Activated naive CD4-positive, alpha-beta T cell treated with anti-CD3 and anti-CD28 coated beads for 36 hours (primary cell): ENCODE results near the gene SRMS. TPM values are rescaled to one million over a fixed set of nuclear protein-coding genes. Genes with fewer than 3 reads are reported as not detected.

ENCODE experiments used
- CTCF ChIA-PET: fragments of 350-600 bp; sonication (Branson Sonifier 250); formaldehyde crosslinking; loops from one replicate; lab custom pipeline; 2021; ENCODE audit warnings: antibody characterized with exemption; lab: Charles Lee
- DNase-seq: peaks from one replicate; pipeline ENCODE4 v3.0.0-alpha.2; 2020
- H3K27ac Mint-ChIP-seq: one replicate; pipeline ENCODE4 v1.8.0; 2021; ENCODE audit warnings: mild to moderate bottlenecking, mixed read lengths
- H3K27me3 Mint-ChIP-seq: one replicate; pipeline ENCODE4 v1.8.0; 2021; ENCODE audit warnings: low read depth, mixed read lengths
- H3K36me3 Mint-ChIP-seq: one replicate; pipeline ENCODE4 v1.8.0; 2021; ENCODE audit warnings: low read depth, mixed read lengths
- H3K4me1 Mint-ChIP-seq: one replicate; pipeline ENCODE4 v1.8.0; 2021; ENCODE audit warnings: low read depth, mixed read lengths
- H3K4me3 Mint-ChIP-seq: one replicate; pipeline ENCODE4 v1.8.0; 2021; ENCODE audit warnings: mild to moderate bottlenecking, moderate library complexity, mixed read lengths
- H3K9me3 Mint-ChIP-seq: one replicate; pipeline ENCODE4 v1.8.0; 2021; ENCODE audit warnings: mixed read lengths
- intact Hi-C: fragments of 100-400 bp; cut with micrococcal nuclease; formaldehyde crosslinking; loops from one replicate; pipeline ENCODE4 v1.15.1; 2023
- total RNA-seq, 2 experiments: library from RNA; stranded (reverse); gene quantifications; one replicate each; pipeline ENCODE4 v1.2.3, GENCODE V29; 2021

Gene SRMS
- total RNA-seq, 2 experiments from 2014 or later = not detected

DNA sequence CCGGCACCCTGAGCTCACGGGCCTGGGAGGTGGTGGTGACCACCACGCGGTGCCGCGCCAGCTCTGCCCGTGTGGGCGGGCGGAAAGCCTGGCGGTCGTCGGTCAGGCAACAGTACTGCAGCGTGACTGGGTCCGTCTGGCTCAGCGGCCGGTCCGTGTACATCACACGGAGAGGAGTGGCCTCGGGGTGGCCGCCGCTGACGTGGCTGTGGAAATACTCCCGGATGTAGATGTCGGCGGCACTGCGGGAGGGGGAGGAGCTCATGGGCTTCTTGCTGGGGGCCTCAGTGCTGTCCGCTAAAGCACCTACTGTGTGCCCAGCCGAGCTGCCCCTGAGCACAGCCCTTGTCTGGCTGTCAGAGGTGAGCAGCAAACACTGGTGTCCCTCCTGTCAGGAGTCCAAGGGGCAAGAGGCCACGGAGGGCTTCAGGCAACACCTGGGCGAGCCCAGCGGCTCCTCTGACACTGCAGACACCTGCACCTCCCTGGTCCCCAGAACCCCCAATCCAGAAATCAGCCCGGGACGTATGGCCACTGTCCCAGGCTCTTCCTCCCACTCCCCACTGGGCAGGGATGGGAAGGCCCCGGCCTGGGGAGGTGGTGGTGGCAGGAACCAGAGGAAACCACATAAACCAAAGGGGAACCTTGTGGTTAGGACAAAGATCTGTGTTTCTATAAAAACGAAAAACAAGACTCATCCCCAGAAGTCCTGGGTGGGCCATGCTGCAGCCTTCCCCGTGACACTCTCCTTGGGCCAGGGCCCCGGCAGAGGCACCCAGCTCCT lies 20.0 kb upstream of the SRMS start:
- peak; percentile 70 for DNase-seq
- peaks cover 21% of the 10 kb centered on the region for H3K4me1 Mint-ChIP-seq
- no peaks in the 10 kb centered on the region for H3K36me3 Mint-ChIP-seq
- H3K27ac Mint-ChIP-seq = peak overlapping the region; percentile 30
- no peaks in the 10 kb centered on the region for H3K9me3 Mint-ChIP-seq
- no peaks in the 10 kb centered on the region for H3K27me3 Mint-ChIP-seq
- H3K4me3 Mint-ChIP-seq = peak overlapping the region; percentile 27
- intact Hi-C loops = no loop called here
- CTCF ChIA-PET = no interaction called here

DNA sequence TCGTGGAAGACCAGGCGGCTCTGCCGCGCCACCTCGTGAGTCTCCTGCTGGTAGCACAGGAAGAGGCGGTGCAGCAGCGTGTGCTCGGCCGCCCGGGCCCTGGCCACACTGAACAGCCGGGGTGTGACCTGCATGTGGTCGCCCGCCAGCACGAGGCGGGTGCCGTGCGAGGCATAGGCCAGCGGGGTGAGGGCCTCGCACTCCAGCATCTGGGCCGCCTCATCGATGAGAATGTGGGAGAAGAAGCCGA lies 19.5 kb upstream of the SRMS start:
- Mint-ChIP-seq H3K27ac (no peak overlapping the region), H3K27me3 (no peaks in the 10 kb centered on the region), H3K4me3 (no peak overlapping the region), H3K4me1 (peaks cover 21% of the 10 kb centered on the region), H3K36me3 (no peaks in the 10 kb centered on the region), H3K9me3 (no peaks in the 10 kb centered on the region)
- intact Hi-C loops = no loop called here
- CTCF ChIA-PET = no interaction called here
- no peak for DNase-seq

DNA sequence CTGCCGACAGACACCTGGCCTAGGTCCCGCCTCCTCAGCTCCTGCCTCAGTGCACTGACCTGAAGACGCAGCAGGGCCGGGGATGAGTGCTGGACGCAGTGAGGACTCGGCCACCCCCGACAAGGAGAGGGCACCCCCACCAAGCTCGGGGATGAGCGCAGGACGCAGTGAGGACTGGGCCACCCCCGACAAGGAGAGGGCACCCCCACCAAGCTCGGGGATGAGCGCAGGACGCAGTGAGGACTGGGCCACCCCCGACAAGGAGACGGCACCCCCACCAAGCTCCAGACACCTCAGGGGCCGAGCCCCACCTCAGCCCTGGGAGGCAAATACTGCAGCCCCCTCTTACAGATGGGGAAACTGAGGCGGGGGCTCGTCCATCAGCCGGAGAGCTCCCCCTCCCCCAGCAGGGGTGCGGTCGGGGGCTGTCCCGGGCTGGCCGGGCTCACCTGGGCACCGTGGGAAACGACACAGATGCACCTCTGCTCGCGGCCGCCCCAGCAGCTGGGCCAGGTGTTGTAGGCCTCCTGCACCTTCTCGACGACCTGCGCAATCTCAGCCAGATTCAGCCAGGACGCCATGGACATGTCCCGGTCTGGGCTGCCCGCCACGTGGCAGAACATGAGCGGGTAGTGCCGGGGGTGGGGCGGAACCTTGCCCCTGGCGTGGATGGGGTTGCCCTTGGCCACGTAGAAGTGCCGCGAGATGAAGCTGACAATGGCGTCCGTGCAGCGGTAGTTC lies 19.0 kb upstream of the SRMS start:
- Mint-ChIP-seq H3K27me3 (no peaks in the 10 kb centered on the region), H3K4me1 (peaks cover 21% of the 10 kb centered on the region), H3K36me3 (no peaks in the 10 kb centered on the region), H3K9me3 (no peaks in the 10 kb centered on the region), H3K4me3 (no peak overlapping the region), H3K27ac (no peak overlapping the region)
- DNase-seq = no peak
- CTCF ChIA-PET = no interaction called here
- intact Hi-C loops = no loop called here

DNA sequence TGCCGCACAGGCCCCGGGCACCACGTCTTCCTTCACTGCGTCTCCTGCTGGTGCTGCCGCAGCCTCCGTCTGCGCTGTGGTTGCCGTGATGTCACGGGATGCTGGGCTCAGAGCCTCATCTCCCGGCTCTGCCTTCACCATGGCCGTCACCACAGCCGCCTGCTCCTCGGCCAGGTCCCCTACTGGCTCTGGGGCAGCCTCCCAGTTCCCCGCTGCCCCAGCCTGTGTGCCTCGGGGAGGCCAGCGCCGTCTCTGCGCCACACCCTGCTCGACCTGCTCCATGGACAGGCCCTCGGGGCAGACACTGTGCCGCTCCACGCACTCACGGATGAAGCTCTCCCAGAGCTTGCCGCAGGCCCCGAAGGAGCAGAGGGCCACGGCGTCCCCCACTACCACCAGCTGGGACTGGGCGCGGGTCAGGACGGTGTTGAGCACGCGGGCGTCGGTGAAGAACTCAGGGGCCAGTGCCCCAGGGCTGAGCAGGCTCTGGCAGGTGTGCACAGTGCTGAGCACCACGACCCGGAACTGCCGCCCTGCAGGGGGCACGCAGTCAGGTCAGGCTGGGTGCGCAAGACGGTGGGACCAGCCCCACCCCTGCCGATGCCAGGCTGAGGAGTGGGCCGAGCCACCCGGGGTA lies 18.3 kb upstream of the SRMS start:
- Mint-ChIP-seq H3K27me3 (no peaks in the 10 kb centered on the region), H3K4me1 (peaks cover 21% of the 10 kb centered on the region), H3K36me3 (no peaks in the 10 kb centered on the region), H3K27ac (no peak overlapping the region), H3K9me3 (no peaks in the 10 kb centered on the region), H3K4me3 (no peak overlapping the region)
- intact Hi-C loops = no loop called here
- no peak for DNase-seq
- CTCF ChIA-PET = no interaction called here

DNA sequence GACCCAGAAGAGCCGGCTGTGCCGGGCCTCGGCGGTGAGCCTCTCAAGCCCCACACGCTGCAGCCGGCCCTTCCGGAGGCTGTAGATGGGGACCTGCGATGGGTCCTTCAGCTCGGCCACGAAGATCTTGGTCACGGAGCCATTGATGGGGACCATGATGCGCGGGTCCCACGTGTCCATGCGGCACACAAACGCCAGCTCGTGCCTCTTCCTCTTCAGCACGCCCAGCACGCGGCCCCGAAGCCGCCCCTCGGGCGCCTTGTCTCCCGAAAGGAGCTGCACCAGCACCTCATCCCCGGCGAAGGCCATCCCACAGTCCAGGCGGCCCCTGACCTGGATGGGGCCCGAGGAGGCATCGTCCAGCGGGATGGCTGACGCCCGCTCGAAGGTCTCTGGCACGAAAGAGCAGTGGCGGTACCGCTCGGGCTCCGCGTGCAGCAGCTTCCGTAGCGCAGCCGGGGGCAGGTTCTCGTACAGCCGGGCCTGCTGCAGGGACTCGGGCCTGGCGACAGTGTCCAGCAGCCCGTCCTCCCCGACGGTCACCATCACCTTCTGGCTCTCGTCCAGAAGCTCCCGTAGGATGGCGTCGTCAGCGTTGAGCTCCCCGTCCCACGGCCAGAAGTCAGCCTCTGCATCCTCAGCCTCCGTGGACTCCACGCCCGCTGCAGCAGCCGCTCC lies 17.6 kb upstream of the SRMS start:
- DNase-seq = no peak
- H3K9me3 Mint-ChIP-seq = no peaks in the 10 kb centered on the region
- peaks cover 21% of the 10 kb centered on the region for H3K4me1 Mint-ChIP-seq
- intact Hi-C loops = no loop called here
- no peak overlapping the region for H3K4me3 Mint-ChIP-seq
- no peak overlapping the region for H3K27ac Mint-ChIP-seq
- CTCF ChIA-PET = no interaction called here
- H3K36me3 Mint-ChIP-seq = peaks cover 2% of the 10 kb centered on the region
- H3K27me3 Mint-ChIP-seq = no peaks in the 10 kb centered on the region

DNA sequence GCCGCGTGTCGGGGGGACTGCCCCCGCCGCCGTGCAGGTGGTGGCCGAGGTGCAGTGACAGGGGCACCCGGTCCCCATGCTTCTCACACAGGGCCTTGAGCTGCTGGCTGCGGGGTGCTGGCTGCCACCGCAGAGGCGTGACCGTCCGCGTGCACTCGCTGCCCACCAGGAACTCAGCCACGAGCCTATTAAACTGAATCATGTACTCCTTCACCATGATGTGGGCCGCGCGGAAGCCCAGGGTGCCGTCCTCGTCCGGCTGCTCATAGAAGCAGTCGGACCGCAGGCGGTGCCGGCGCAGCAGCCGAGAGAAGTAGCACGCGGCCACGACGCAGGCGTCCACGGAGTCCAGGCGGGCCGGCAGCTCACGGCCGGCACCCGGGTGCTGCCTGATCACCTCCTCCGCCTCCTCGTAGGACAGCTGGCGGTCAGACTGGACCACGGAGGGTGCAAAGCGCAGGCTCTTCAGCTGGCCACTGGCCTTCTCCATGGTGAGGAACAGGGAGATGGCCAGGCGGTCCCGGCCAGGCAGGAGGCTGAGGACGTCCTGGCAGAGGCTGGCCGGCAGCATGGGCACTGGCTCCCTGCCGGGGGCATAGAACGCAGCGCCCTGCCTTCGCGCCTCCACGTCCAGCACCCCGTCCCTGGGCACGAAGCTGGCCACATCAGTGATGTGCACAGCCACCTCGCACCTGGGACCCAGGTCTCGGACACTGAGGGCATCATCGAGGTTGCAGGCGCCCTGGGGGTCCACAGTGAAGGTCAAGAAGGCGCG lies 16.7 kb upstream of the SRMS start:
- Mint-ChIP-seq H3K36me3 (peaks cover 2% of the 10 kb centered on the region), H3K27ac (no peak overlapping the region), H3K4me3 (no peak overlapping the region), H3K9me3 (no peaks in the 10 kb centered on the region), H3K4me1 (peaks cover 20% of the 10 kb centered on the region), H3K27me3 (no peaks in the 10 kb centered on the region)
- CTCF ChIA-PET = no interaction called here
- DNase-seq = no peak
- intact Hi-C loops = no loop called here

DNA sequence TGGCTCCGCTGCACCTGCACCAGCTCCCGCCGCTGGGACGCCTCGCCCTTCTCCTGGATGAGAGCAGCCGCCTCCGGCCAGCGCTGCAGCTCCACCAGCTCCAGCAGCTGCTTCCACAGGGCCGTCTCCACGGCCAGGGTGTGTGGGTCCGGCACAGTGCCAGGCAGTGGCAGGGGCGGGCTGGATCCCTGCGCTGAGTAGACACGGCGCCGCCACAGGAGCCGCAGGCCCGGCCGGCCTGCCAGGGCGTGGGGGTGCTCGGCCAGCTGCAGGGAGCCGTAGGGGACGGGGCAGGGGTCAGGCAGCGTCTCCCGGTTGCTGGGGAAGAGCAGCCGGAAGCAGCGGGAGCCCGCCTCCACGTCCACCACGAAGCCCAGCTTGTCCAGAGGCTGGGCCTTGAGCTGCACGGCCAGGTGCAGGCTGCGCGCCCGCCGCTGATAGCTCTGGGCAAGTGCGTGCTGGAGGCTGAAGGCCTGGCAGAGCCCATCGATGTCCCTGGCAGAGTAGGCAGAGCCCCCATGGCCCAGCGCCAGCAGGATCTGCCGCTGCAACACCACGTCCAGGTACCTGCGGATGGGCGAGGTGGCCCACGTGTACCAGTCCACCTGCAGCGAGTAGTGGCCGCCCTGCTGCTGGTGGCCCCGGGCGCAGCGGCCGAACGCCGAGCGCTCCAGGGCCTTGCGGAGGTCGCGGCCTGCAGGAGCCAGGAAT lies 15.8 kb upstream of the SRMS start:
- Mint-ChIP-seq H3K4me3 (no peak overlapping the region), H3K4me1 (peaks cover 13% of the 10 kb centered on the region), H3K36me3 (peaks cover 4% of the 10 kb centered on the region), H3K27me3 (no peaks in the 10 kb centered on the region), H3K9me3 (no peaks in the 10 kb centered on the region), H3K27ac (no peak overlapping the region)
- no peak for DNase-seq
- CTCF ChIA-PET = no interaction called here
- intact Hi-C loops = no loop called here

DNA sequence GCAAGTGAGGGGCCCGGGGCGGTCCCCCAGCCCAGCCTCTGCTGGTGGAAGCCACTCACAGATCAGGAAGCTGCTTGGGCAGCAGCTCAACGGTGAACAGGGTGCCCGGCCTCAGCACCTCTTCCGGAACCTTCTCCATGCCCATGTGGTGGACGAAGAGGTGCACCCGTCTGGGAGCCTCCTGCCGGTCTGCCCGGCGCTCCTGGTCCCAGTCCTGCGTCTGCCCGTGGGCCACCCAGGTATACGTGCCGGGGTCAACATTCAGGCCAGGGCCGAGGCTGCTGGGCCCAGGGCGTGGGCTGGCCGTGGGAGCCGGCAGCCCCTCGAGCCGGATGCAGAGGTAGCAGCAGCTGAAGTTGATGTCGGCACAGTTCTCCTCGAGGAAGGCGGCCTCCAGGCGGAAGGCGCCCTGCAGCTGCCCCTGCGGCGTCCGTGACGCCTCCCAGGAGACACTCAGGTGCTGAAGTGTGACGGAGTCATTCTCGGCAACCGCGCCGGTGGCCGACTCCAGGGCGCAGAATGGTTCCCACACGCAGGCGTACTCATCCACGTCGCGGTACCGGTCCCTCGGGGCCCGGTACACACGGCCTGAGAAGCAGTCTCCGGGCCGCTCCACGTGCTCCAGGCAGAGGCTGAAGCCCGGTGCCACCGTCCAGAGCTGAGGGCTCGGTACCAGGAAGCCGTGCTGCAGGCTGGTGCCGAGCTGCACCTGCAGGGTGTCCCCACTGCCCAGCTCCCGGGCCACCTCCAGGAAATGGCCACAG lies 15.1 kb upstream of the SRMS start:
- no peaks in the 10 kb centered on the region for H3K9me3 Mint-ChIP-seq
- H3K27me3 Mint-ChIP-seq = no peaks in the 10 kb centered on the region
- intact Hi-C loops = no loop called here
- DNase-seq = no peak
- H3K4me1 Mint-ChIP-seq = peaks cover 6% of the 10 kb centered on the region
- CTCF ChIA-PET = interaction anchor here (1.1 kb wide), 1 partner anchor 11 kb away, joined by 3 read pairs; the partner anchor contains the start of gene HELZ2
- no peak overlapping the region for H3K4me3 Mint-ChIP-seq
- peaks cover 4% of the 10 kb centered on the region for H3K36me3 Mint-ChIP-seq
- H3K27ac Mint-ChIP-seq = no peak overlapping the region

DNA sequence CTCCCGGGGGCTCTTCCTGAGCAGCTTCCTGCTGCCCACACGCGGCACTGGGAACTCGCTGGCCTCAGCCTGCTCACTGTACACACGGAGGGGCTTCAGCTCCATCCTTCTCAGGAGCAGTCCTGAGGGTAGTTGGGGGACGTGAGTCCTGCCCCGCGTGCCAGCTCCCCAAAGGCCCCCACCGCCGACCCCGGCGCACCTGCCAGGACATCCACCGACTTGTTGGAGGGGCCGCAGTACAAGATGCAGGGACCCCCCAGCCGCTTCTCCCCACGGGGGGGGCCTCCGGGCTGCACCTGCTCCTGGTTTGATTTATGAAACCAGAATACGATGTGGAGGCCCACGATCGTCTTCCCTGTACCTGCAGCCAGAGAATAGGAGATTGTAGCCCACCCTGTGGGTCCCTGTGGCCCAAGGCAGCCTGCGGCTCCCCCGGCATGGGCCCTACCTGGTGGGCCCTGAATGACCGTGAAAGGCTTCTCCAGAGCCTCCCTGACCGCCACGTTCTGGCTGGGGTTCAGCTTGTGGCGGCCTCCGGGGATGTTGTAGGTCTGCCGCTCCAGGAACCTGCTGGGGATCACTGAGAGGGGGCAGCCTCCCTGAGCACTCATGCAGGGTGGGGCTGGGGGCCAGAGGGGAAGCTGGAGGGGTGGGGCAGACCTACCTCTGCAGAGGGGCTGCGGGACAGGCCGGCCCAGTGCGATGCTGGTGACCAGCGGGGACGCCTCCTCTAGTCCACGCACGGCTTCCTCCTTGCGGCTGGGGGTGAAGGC lies 14.3 kb upstream of the SRMS start:
- intact Hi-C loops = no loop called here
- H3K27me3 Mint-ChIP-seq = no peaks in the 10 kb centered on the region
- no peak overlapping the region for H3K4me3 Mint-ChIP-seq
- H3K36me3 Mint-ChIP-seq = peaks cover 4% of the 10 kb centered on the region
- CTCF ChIA-PET = interaction anchor here (1.1 kb wide), 1 partner anchor 12 kb away, joined by 3 read pairs; the partner anchor contains the start of gene HELZ2
- no peaks in the 10 kb centered on the region for H3K9me3 Mint-ChIP-seq
- H3K4me1 Mint-ChIP-seq = no peaks in the 10 kb centered on the region
- DNase-seq = no peak
- H3K27ac Mint-ChIP-seq = no peak overlapping the region

DNA sequence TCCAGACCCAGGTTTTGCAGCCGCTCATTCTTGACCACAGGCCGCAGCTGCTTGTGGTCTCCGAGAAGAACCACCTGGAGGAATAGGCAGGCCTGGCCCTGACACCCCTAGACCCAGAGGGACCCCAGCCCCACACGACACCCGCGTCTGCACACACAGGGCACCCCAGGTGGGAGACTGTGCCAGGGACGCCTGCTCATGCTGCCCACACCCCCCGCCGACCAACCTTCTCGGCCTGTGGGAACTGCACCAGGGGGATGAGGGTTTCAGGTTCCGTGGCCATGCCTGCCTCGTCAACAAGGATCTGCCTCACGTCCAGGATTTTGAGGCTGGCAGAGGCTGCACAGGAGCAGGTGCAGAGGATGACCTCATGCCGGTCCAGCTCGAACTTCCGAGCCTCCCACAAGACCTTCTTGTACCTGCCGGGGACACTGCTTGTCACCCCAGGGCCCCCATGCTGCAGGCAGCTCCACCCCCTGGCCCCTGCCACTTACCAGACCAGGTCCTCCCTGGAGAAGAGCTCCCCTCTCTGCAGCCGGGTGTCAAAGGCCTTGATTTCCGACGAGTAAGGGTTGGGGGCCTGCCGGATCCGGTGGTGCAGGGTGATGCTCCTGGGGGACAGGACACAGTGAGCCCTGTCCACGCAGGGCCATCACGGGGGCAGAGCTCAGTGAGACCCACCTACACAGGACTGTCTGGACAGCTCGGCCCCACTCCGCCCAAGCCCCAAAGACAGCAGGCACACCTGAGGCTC lies 13.5 kb upstream of the SRMS start:
- Mint-ChIP-seq H3K27ac (no peak overlapping the region), H3K27me3 (no peaks in the 10 kb centered on the region), H3K9me3 (no peaks in the 10 kb centered on the region), H3K4me3 (no peak overlapping the region), H3K36me3 (peaks cover 4% of the 10 kb centered on the region), H3K4me1 (no peaks in the 10 kb centered on the region)
- CTCF ChIA-PET = interaction anchor here (1.1 kb wide), 1 partner anchor 13 kb away, joined by 3 read pairs; the partner anchor contains the start of gene HELZ2
- no peak for DNase-seq
- intact Hi-C loops = no loop called here
